ENCODE measurements around the gene NDUFS6.
"Not testable (repeated sequence)": the region's sequence is repeated elsewhere in the genome, so short reads cannot be mapped to it uniquely, and the experiment has no call there.

NDUFS6 gene

DNA sequence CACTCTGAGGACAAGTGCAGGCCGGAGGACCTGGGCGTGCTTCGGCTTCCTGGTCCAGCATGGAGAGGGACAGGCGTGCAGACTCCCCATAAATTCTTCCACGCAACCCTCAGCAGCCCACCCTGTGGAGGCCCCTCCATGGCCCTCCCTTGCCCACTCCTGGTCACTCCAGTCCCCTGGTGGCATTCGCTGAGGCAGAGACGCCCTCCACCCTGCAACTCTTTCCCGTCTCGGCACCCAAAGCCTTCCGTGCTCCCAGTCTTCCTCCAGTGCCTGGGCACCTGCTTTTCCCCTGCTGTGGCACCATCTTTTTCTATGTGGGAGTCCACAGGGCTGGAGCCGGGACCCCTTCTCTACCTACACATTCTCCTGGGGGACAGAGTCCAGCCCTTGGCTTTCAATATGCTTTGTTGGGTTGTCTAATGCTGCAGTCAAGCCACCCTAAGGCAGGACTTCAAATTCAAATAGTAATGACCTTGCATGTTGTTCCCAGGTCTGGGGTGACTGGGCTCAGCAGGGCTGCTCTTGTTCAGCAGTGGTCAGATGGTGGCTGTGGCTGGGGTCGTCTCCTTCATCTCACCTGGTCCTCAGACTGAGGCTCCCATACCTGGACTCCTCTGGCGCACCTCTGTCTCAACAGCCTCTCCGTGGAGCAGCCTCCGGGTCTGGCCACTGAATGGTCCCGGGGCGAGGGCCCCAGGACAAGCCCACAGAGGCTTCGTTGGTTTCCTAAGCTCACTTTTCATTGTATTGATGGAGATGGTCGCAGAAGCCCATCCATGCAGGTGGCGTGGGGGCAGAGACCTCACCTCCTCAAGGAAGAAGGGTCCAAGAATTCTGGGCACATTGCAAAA lies 16.8 kb upstream of the NDUFS6 start:
- no peak for DNase-seq

DNA sequence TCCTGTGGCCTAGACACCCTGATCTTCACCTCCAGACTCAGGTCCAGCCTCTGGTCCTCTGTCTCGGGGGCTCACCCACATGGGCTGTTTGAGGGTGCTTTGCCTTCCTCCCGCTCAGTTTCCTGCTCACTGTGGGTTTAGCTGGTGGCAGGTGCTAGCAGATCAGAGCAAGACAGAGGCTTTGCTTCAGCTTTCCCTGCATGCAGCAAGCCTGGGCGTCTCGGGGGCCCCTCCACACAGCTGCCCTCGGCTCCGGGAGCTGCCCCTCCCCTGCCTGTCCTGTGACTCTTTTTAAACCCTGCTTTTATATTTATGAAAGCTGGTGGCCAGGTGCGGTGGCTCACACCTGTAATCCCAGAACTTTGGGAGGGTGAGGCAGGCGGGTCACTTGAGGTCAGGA lies 16.1 kb upstream of the NDUFS6 start:
- no peak for DNase-seq

DNA sequence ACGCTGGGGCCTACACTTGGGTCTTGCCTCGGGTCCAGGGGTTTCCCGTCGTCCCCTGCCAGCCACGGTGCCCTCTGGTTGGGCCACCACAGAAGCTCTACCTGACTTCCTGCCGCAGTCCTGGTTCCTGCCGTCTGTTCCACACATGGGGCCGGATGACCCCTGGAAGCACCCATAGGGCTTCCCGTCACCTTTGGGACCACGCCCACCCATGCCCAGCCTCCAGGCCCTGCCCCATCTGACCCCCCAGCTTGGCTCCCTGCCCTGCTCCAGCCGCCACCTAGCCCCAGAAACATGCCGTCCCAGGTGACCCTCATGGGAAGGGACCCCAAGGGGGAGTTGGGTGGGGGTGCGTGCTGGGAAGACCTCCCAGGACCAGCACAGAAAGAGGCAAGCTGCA lies 15.2 kb upstream of the NDUFS6 start:
- DNase-seq, result no peak

DNA sequence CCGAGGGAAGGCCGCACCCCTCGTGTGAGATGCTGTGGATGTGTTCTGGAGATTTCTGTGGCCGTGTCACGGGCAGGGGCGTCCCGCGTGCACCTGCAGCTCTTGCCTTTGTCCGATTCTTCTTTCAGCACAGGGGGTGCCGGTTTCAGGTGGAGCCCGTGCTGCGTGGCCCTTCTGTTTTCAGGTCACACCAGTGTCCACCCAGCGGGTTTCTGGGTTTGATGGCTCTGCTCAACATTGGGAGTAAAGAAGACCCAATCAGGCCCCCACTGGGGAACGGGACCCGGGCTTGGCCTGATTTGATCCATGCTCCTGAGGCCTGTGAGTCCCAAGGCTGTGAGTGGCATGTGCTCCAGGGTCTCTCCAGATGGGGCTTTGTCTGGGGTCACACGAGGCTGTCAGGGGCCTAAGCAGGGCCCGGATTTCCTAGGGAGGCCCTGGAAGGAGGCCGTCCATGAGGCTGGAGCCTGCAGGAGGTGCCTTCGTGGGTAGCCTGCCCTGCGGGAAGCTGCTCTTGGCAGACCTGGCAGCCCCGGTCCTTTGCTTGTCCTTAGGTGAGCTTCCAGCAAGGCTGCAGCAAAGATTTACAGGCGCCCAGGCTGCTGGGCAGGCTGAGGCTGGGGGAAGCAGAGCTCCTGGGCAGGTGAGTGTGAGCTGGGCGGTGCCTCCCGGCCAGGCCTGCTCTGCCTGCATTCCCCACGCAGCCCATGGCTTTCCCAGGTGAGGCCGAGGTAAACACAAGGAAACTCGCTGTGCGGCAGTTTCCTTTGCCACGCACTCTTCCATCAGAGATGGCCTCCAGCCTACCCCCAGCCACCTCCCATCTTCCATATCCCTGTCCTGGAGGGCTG lies 14.4 kb upstream of the NDUFS6 start:
- no peak for DNase-seq

DNA sequence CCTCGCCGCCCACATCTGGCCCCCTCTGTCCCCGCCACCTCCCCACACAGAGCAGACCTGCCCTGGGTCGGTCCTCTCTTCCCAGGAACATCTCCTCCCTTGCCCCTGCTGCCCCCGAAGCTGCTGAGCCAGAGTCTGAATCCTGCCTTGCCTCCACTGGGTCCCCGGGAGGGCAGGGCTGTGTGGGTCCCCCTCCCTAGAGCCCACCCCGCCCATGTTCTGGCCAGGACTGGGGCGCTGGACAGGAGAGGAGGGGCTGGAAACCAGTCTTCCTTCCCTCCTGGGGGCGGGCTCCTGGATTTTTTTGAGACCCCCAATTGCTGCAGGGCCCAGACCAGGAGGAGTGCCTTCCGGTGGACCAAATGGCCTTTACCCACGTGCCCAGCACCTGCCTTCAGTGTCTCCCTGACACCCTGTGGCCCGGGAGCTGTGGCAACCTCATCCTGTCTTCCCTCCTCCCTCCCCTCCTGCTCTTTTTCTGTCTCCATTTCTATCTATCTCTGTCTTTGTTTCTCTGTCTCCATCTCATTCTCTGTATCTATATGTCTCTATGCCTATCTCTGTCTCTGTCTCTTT lies 13.6 kb upstream of the NDUFS6 start:
- no peak for DNase-seq

DNA sequence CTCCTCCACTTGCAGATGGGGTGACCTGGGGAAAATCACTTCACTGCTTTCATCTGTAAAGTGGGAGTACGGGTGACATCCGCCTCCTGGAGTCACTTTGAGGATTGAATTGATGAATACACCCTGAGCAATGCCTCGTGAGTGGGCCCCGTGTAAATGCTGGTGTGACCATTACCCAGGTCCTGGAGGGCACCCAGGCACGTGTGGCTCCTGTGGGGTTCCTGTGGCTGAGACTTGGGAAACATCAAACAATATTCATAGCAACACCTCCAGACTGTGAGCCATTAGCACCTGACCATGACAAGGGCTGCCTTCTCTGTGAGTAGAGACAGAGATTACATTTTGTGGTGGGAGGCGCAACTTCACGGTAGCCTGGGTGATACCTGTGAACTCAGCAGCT lies 13.0 kb upstream of the NDUFS6 start:
- DNase-seq, result no peak

DNA sequence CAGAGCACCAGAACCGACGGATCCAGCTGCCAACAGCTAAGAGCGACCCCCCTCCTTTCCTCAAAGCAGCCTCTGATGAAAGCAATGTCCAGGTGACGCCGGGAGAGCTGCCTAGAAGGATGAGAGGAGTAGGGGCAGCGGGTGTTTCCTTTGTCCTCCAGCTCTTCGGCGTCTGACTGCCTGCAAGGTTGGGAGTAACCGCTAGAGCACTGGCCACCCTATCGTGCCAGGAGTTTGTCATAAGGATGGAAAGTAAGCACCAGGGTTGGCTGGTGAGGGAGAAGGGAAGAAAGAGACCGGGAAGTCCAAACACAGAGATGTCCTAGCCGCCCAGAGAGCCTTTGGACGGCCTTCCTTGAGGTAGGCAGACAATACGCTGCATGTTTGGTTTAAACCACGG lies 12.4 kb upstream of the NDUFS6 start:
- no peak for DNase-seq

DNA sequence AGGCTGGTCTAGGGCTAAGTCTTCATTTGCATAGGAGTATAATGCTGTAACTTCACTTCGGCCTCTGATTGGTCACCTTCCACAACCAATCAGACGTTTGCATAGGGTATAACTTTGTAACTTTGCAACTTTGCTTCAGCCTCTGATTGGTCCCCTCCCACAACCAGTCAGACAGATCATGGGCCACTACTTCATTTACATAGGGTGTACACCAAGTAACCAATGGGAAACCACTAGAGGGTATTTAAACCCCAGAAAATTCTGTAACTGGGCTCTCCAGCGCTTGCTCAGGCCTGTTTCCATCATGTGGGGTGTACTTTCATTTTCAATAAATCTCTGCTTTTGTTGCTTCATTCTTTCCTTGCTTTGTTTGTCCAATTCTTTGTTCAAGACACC lies 11.8 kb upstream of the NDUFS6 start:
- not testable (repeated sequence) for DNase-seq

DNA sequence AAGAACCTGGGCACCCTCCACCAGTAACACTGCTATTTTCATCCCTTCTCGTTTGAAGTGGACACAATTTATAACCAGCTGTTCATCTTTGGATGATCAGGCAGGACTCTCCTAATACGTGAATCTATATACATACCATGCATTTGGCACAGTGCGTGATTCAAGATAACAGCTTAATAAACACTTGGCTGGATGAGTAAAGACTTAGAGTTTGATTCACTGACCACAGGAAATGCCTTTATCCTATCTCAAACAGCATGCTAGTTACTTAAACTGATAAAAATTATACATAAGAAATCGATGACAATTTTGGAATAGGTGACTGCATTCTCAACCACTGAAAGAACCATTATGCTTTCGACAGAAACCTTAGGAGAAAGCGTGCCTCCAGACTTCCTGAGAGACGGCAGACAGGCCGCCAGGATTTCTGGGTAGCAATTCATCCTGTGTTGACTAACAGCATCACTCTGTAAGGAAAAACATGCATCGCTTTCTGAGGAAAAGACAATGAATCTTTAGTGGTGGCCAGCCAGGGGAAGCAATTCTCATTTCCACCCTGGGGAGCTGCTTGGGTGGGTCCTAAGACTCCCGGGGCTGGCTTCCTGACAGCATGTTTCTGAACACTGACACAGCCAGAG lies 11.3 kb upstream of the NDUFS6 start:
- no peak for DNase-seq

DNA sequence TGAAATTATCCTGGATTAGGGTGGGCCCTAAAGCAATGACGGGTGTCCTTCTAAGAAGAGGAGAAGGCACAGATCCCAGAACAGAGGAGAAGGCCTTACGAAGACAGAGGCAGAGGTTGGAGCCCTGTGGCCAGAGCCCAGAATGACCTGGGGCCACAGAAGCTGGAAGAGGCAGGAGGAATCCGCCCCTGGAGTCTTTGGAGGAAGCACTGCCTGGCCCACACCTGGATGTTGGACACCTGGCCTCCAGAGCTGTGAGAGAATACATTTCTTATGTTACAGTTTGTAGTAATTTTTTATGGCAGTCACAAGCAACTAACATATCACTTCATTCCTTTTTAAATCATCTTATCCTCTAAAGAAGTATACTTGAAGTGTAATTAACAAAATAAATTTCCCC lies 10.0 kb upstream of the NDUFS6 start:
- no peak for DNase-seq

DNA sequence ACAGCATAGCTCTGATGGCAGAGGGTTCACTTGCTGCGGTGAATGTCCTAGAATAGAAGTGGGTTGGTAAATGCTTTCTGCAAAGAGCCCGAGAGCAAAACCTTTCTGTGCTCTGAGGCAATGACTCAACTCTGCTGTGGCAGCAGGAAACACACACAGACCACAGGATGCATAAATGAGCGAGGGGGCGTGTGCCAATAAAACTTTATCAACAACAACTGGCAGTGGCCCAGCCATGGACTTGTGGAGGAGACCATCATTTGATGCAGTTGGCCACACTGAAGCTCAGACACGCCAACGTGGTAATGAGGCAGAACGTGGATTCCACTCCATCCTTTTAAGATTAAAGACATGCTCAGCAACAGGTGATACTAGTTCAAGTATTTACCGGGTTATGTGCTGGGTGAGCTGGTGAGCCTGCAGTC lies 8.4 kb upstream of the NDUFS6 start:
- no peak for DNase-seq

DNA sequence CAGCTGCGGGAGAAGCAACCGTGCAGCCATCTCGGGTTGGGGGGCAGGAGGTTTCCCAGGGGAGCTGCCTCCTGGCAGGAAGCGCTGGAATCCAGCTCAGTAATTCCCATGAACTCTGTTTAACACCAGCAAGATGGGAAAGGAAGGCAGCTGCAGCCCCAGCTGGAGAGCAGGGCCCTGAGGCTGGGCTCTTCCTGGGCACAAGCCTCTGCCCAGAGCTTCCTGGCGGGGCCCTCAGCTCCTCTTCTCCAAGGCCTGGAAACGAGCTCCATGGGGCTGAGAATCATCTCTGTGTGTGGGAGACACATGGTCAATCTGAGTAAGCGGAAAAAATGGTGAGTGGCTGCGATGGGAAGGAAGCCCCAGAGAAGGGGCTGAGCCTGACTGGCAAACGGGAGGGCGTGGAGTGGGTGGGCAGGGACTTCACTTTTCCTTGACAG lies 7.9 kb upstream of the NDUFS6 start:
- DNase-seq, result no peak

DNA sequence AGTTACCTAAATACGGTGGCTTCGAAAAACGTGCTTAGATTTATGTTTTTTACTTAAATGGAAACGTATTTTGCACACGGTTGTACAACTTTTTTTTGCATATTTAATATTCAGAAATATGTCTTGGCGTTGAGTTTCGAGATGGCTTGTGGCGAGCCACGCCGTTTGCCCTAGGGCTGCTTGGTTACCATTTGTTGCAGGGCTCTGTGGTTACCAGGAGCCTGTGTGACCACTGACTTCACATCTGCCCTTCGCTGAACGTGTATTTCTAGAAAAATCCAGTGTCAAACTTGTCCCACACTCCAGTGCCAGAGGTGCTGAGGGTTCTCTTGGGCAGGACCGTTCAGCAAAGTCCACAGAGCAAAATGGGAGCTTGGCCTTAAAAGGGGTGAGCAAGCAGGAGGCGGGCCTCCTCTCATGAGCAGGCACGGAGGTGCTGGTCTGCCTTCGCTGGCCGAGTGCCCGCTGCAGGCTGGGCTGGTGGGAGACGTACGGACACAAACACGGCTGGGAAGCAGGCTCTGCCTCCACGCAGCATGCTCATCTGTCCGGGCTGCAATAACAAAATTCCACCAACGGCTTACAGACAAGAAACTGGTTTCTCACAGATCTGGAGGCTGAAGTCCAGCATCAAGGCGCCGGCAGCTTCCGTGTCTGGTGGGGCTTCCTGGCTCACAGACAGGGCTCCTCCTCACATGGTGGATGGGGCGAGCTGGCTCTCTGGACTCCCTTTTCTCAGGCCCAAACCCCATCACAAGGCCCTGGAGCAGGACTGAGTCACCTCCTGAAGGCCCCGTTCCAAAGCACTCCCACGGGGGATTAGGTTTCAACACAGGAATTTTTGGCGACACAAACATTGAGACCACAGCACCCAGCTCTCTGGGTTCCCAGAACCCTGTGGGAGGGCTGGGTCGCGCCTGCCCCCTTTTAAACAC lies 7.0 kb upstream of the NDUFS6 start:
- no peak for DNase-seq

DNA sequence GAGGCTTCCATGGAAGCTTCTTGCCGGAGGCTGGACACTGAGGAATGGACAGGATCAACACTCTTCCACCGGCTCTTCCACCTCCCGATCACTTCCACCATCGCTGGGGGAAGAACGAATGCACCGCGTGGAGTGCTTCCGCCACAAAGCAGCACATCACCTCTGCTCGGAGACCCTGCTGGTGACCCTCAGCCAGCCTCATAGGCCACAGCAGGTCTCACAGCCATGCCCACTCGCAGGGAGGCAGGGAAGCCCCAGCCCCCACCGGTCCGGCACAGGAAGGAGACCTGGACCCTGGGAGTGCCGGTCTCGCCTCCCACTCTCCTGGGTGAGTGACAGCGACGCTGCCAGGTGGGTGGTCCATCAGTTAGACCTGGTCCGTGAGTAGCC lies 6.3 kb upstream of the NDUFS6 start:
- no peak for DNase-seq

DNA sequence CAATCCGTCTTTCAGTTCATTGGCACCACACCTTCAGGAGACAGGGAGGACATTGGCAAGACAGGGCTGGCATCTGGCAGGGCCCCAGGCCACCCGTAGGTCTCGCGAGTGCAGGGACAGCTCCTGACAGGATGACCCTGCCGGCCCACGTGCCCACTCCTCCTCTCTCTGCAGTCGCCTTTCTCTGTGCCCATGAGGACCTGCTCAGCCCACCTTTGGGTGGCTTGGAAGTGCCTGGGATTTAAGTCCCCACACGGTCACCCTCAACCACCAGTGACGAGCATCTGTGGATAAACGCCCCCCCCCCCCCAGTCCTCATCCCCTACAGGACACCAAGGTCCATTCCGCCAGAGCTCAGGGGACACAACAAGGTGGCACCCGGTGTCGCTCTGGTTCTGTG lies 5.7 kb upstream of the NDUFS6 start:
- DNase-seq, result no peak

DNA sequence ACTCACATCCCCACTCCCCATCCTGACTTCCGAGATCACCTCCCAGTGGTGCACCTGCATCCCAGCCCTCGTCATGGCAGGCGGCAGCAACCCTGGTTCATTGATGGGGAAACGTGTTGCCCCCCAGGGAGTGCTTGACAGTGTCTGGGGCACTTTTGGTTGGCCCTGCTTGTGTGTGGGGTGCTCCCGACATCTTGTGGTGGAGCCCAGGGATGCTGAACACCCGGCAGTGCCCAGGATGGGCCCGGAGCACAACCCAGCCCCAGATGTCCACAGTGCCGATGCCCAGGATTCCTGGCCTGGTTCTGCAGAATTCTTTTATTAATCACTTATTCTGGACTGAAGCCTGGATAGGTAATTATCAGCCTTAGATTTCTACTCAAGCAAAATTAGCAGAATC lies 5.3 kb upstream of the NDUFS6 start:
- DNase-seq, result no peak

DNA sequence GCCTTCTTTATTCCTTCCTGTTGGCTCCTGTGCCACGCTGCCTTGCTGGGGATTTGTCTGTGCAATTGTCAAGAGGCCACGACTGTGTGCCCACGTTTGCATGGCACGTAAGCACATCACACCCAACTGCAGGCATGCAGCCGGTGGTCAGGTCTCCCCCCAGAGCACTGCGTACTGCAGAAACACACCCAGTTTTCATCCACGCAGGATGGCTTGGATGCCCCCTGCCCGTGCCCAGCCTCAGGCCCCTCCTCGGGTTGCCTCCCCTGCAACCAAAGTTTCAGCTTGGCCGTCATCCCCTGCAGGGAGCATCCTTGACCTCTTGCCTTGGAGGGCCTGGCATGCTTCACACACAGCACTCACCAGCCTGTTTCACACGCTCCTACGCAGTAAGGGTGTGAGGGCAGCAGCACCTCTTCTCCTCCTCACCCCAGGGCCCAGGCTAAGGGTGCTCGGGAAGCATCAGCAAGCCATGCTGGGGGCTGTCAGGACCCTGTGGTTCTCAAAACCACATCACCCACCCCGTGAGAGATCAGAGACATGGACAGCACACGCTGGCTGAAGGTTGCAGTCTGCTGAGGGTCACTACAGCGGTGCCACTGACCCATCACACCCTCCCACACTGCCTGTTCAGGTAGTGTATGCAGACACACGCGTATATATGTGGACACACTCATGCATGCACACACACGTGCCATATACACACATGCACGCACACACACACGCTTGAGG lies 4.7 kb upstream of the NDUFS6 start:
- DNase-seq, result no peak

DNA sequence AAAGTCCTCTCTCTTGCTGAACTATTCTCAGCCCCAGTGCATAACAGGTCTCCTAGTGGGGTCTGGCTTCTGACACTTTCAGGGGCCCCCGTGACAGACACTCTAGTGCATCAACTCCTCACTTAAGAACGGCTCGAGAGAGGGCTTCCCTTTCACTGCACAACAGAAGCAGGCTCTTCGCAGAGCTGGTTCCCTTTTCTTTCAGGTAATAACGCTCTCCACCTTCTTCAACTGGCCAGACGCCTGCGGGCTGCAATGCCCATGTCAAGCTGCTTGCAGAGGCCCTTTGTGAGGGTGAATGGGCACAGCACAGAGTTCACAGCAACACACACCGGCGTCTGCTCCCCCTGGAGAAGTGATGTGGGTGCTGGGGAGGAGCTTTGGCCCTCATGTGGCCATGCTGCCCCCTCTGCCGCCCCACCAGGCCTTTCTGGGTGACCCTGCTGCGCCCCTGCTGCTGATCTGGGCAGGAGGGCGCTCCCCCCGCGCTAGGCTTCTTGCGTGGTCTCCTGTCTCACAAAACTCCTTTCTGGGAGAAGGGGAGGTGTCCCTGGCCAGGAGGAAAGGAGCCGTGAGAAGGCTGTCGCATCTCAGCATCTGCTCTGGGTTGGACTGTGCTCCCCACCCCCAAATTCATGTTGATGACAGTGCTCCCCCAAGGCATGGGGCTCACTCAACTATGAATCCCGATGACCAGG lies 4.0 kb upstream of the NDUFS6 start:
- DNase-seq, result no peak

DNA sequence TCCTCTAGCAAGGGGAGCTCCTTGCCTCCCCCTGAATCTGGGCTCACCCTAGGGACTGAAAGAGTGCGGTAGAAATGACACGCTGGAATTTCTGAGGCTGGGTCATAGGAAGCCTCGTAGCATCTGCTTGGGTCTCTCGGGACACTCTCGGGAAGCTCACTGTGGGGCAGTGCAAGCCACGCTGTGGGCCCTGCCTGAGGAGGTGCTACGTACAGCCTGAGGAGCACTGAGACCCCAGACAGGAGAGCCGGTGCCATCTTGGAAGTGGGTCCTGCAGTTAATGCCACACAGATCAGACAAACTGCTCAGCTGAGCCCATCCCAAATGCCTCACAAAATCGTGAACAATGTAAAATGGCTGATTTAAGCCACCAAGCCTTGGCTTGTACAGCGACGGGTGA lies 3.4 kb upstream of the NDUFS6 start:
- no peak for DNase-seq

DNA sequence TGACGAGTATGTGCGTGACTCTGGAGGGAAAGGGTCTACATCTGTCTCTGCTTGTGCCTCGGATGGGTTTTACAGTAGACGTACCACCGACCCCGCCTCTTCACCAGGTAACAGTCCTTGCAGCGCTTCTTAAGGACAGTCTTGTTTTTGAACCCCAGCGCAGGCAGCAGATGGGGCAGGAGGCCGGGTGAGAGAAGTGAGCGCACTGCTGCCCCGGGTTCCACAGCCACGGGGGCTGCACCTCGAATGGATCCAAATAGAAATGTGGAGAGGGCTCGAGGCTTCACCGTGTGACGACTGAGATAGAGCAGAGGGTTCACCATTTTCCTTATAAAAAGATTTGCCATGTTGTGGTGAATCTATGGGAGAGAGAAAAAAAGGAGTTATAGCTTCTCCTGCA lies 2.6 kb upstream of the NDUFS6 start:
- DNase-seq, result not testable (repeated sequence)

DNA sequence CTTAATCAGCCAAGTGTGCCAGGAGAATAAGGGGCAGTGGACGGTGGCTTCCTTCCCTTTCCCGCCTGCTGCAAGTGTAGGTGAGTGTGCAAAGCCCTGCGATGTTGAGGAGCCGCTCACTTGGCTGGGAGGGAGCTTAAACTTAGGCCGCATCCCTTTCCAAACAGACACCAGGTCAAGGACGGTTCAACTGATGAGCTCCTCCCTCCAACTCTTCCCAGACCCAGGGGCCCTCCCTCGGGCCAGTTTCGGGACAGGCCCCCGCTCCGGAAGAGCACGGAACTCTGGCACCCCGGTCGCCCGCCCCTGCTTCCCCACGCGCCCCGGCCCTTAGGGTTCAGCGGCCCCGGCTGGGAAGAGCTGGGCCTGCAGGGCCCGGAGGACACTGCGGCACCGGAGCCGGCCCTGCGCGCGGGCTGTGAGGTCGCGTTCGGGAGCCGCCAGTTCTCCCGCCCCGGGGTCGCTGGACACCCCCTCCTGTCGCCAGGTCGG lies 2.1 kb upstream of the NDUFS6 start:
- DNase-seq, result no peak

All from DMS153 (cell line).